HCT116 (cell line): ENCODE measurements around the gene PLEKHA8. TPM values are rescaled to one million over a fixed set of nuclear protein-coding genes. Genes with fewer than 3 reads are reported as not detected.

Experiments
- ATAC-seq: fragments of 200-7000 bp; cut with Tn5 transposase; 2 replicates; pipeline ENCODE4 v1.9.1; 2020; ENCODE audit warnings: mild to moderate bottlenecking, moderate library complexity
- BruUV-seq: library from RNA; stranded (reverse); fragments of 400-500 nt; replicated peaks from 2 replicates; lab custom pipeline; 2021; lab: Mats Ljungman, UMichigan
- CTCF ChIA-PET: fragments of 300-600 bp; sonication (Branson Sonifier 250); formaldehyde crosslinking; loops from one replicate; lab custom pipeline; 2021; ENCODE audit warnings: antibody characterized with exemption; lab: Charles Lee
- POLR2A ChIA-PET: fragments of 300-600, 350-600 bp; sonication (Branson Sonifier 250); formaldehyde crosslinking; loops from one replicate; lab custom pipeline; 2021; ENCODE audit warnings: antibody characterized with exemption; lab: Charles Lee
- RAD21 ChIA-PET, 2 experiments: fragments of 300-600 bp; sonication (Branson Sonifier 250); formaldehyde crosslinking; loops; one replicate each; lab custom pipeline; 2023; ENCODE audit warnings: low total read pairs in 2 of 2; ENCODE audit not compliant: uncharacterized antibody in 2 of 2, unreplicated experiment in 2 of 2, low non-redundant PET in 1 of 2; lab: Charles Lee
- DNase-seq: peaks from one replicate; pipeline ENCODE4 v3.0.0-alpha.2; 2010; ENCODE audit warnings: low read depth, low spot score
- H2AFZ ChIP-seq: fragments of 200-600 bp; shearing (Covaris generic), sonication (generic); 2 replicates; pipeline ENCODE4 v1.6.1; 2017; ENCODE audit warnings: low read depth, mixed run types, mixed read lengths, antibody characterized with exemption, low read length; ENCODE audit not compliant: poor library complexity, severe bottlenecking
- H3K27ac ChIP-seq: 2 replicates; pipeline ENCODE4 v1.5.1; 2012; ENCODE audit warnings: low read depth, low read length
- H3K27me3 ChIP-seq: fragments of 200-600 bp; sonication (generic); 2 replicates; pipeline ENCODE4 v1.6.1; 2016; ENCODE audit warnings: mixed run types, low read length, mixed read lengths; ENCODE audit not compliant: insufficient read depth
- H3K36me3 ChIP-seq, 2 experiments: fragments of 200-500 bp in 1 of 2; fragments of 200-600 bp in 1 of 2; sonication (Bioruptor generic) in 1 of 2; sonication (generic) in 1 of 2; 2 replicates each; pipeline versions ENCODE4 v1.5.1 to v1.6.1; 2014 to 2016; ENCODE audit warnings: low read length in 2 of 2, inconsistent platforms in 1 of 2, mixed read lengths in 1 of 2, mixed run types in 1 of 2; ENCODE audit not compliant: insufficient read depth in 2 of 2, control insufficient read depth in 1 of 2
- H3K4me1 ChIP-seq, 2 experiments: fragments of 200-600 bp in 1 of 2; sonication (generic) in 1 of 2; 2 replicates each; pipeline versions ENCODE4 v1.5.1 to v1.6.1; 2012 to 2017; ENCODE audit warnings: low read length in 2 of 2, inconsistent platforms in 1 of 2, mild to moderate bottlenecking in 1 of 2, mixed read lengths in 1 of 2, mixed run types in 1 of 2, moderate library complexity in 1 of 2; ENCODE audit not compliant: insufficient read depth in 2 of 2, control insufficient read depth in 1 of 2
- H3K4me2 ChIP-seq: fragments of 200-600 bp; sonication (generic); 2 replicates; pipeline ENCODE4 v1.6.1; 2017; ENCODE audit warnings: mixed run types, low read length, mixed read lengths
- H3K4me3 ChIP-seq, 2 experiments: fragments of 200-600 bp in 1 of 2; sonication (generic) in 1 of 2; replicated peaks in 1 of 2; 2 replicates each; pipeline ENCODE4 v1.5.1; 2011 to 2016; ENCODE audit warnings: low read length in 2 of 2, control low read depth in 1 of 2, low read depth in 1 of 2, mild to moderate bottlenecking in 1 of 2, mixed read lengths in 1 of 2, mixed run types in 1 of 2
- H3K79me2 ChIP-seq: fragments of 200-600 bp; sonication (generic); 2 replicates; pipeline ENCODE4 v1.6.1; 2017; ENCODE audit warnings: mild to moderate bottlenecking, mixed run types, low read length, moderate library complexity, mixed read lengths; ENCODE audit not compliant: insufficient read depth
- H3K9ac ChIP-seq: fragments of 200-600 bp; sonication (generic); 2 replicates; pipeline ENCODE4 v1.6.1; 2016; ENCODE audit warnings: low read length, mixed read lengths
- H3K9me2 ChIP-seq: fragments of 200-600 bp; sonication (generic), shearing (Covaris generic); 2 replicates; pipeline ENCODE4 v1.6.1; 2017; ENCODE audit warnings: mixed run types, mild to moderate bottlenecking, moderate library complexity; ENCODE audit not compliant: insufficient read depth
- H3K9me3 ChIP-seq, 2 experiments: fragments of 200-500 bp in 1 of 2; fragments of 200-600 bp in 1 of 2; sonication (Bioruptor generic) in 1 of 2; sonication (generic) in 1 of 2; 2 replicates each; pipeline ENCODE4 v1.6.1; 2014 to 2017; ENCODE audit warnings: low read length in 2 of 2, mixed read lengths in 2 of 2, inconsistent platforms in 1 of 2, low read depth in 1 of 2, mild to moderate bottlenecking in 1 of 2, mixed run types in 1 of 2, moderate library complexity in 1 of 2; ENCODE audit not compliant: control insufficient read depth in 1 of 2, insufficient read depth in 1 of 2
- H4K20me1 ChIP-seq: fragments of 200-600 bp; sonication (generic), shearing (Covaris generic); 2 replicates; pipeline ENCODE4 v1.6.1; 2017; ENCODE audit warnings: mixed run types, mild to moderate bottlenecking, moderate library complexity; ENCODE audit not compliant: insufficient read depth
- CEBPB ChIP-seq: IDR thresholded peaks from 2 replicates; pipeline ENCODE4 v1.6.1; 2012; ENCODE audit warnings: low read depth
- EGR1 ChIP-seq: IDR thresholded peaks from 2 replicates; pipeline ENCODE4 v1.6.1; 2012; ENCODE audit warnings: low read depth
- EZH2 ChIP-seq: fragments of 200-600 bp; sonication (generic); IDR thresholded peaks from 2 replicates; pipeline ENCODE4 v1.6.1; 2017; ENCODE audit warnings: antibody characterized with exemption, mixed run types
- EZH2phosphoT487 ChIP-seq: fragments of 200-600 bp; IDR thresholded peaks from 2 replicates; pipeline ENCODE4 v1.6.1; 2018; ENCODE audit warnings: antibody characterized with exemption, borderline replicate concordance
- FOSL1 ChIP-seq: IDR thresholded peaks from 2 replicates; pipeline ENCODE4 v1.6.1; 2012; ENCODE audit warnings: low read depth
- JUND ChIP-seq: IDR thresholded peaks from 2 replicates; pipeline ENCODE4 v1.6.1; 2012
- POLR2A ChIP-seq: IDR thresholded peaks from 2 replicates; pipeline ENCODE4 v1.7.0; 2011; ENCODE audit warnings: borderline replicate concordance; ENCODE audit not compliant: insufficient read depth, insufficient read length; ENCODE audit errors: extremely low read depth
- POLR2AphosphoS5 ChIP-seq: IDR thresholded peaks from 2 replicates; pipeline ENCODE4 v1.6.1; 2011; ENCODE audit warnings: mild to moderate bottlenecking, low read depth, low read length, moderate library complexity
- RAD21 ChIP-seq: IDR thresholded peaks from 2 replicates; pipeline ENCODE4 v1.6.1; 2012; ENCODE audit warnings: low read depth, mild to moderate bottlenecking
- SIN3A ChIP-seq: IDR thresholded peaks from 2 replicates; pipeline ENCODE4 v1.6.1; 2012; ENCODE audit warnings: low read depth
- SP1 ChIP-seq: IDR thresholded peaks from 2 replicates; pipeline ENCODE4 v1.6.1; 2012; ENCODE audit warnings: low read depth
- SRF ChIP-seq: IDR thresholded peaks from 2 replicates; pipeline ENCODE4 v1.6.1; 2012; ENCODE audit warnings: low read depth
- TCF7L2 ChIP-seq: IDR thresholded peaks from 2 replicates; pipeline ENCODE4 v1.7.0; 2011; ENCODE audit warnings: borderline replicate concordance, inconsistent platforms; ENCODE audit not compliant: insufficient read depth, insufficient read length; ENCODE audit errors: extremely low read depth
- YY1 ChIP-seq: IDR thresholded peaks from 2 replicates; pipeline ENCODE4 v1.6.1; 2011; ENCODE audit warnings: low read length, low read depth, moderate library complexity, mild to moderate bottlenecking; ENCODE audit not compliant: insufficient replicate concordance; ENCODE audit errors: extremely low read depth
- ZFX ChIP-seq: fragments of 450-650 bp; IDR thresholded peaks from 2 replicates; pipeline ENCODE4 v1.6.1; 2017
- ZNF274 ChIP-seq: fragments of 200-500 bp; sonication (Bioruptor generic); IDR thresholded peaks from 2 replicates; pipeline ENCODE4 v1.6.1; 2014; ENCODE audit warnings: mild to moderate bottlenecking, low read depth, low read length, inconsistent platforms
- intact Hi-C: fragments of 100-400 bp; cut with micrococcal nuclease; formaldehyde crosslinking; loops from 2 replicates; pipeline ENCODE4 v1.10.0; 2022
- total RNA-seq: library from RNA; stranded (reverse); gene quantifications from one replicate; pipeline ENCODE4 v1.2.1, GENCODE V29; 2021; ENCODE audit not compliant: unreplicated experiment
- TF ChIP-seq, protein P1 (sequence below): IDR thresholded peaks from 2 replicates; pipeline ENCODE4 v1.6.1; 2012
- TF ChIP-seq, protein P2 (sequence below), 3 experiments: fragments of 200-600 bp in 1 of 3; sonication (generic) in 1 of 3; IDR thresholded peaks in 2 of 3; conservative IDR thresholded peaks in 1 of 3; 2 replicates each; pipeline ENCODE4 v1.5.1; 2012 to 2017; ENCODE audit warnings: low read depth in 2 of 3, low read length in 2 of 3, antibody characterized with exemption in 1 of 3, borderline replicate concordance in 1 of 3, control low read depth in 1 of 3, mild to moderate bottlenecking in 1 of 3, mixed read lengths in 1 of 3, mixed run types in 1 of 3, moderate library complexity in 1 of 3; ENCODE audit not compliant: insufficient read depth in 1 of 3
- TF ChIP-seq, protein P3 (sequence below): IDR thresholded peaks from 2 replicates; pipeline ENCODE4 v1.6.1; 2011; ENCODE audit warnings: mild to moderate bottlenecking, low read length, moderate library complexity; ENCODE audit not compliant: insufficient replicate concordance; ENCODE audit errors: extremely low read depth
- TF ChIP-seq, protein P4 (sequence below): IDR thresholded peaks from 2 replicates; pipeline ENCODE4 v1.6.1; 2012; ENCODE audit warnings: low read depth

The PLEKHA8 gene
- total RNA-seq, 1 experiment from 2014 or later = 13.6 TPM

DNA sequence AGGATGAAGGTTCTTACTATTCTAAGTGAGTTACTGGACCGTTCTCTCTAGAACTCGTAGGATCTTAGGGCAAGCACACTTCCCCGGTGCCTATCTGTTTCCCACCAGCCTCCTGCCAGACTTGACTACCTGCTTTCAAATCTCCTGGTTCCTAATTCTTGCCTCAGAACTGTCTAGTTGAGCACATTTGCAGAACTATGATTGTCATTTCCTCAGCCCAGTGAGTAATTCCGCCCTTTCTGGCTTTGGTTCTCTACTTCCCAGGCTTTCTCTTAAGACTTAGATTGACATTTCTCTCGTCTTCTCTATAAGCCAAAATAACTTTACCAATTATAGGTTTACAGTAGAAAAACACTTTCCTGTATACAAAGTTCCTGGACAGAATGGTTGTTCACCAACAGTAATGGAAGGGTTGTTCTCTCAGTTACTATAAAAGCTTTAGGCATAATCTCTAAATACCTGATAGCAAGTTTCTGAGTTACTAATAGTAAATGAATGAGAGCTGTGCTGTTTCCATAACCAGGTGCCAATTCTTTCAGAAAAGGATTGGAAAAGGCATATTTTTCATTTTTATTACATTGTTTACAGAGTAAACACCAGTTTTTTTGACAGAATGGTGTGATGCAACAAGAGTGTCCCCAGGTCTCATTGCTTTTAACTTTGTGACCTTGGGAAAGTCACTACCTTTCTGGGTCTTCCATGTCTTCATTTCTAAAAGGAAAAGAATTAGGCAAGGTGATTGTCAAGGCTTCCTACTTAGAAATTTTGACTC lies 41.1 kb downstream of the PLEKHA8 start:
- Histone ChIP-seq H3K9me3 (no peaks in the 10 kb centered on the region), H3K9me2 (no peaks in the 10 kb centered on the region), H3K9ac (no peak overlapping the region), H2AFZ (no peak overlapping the region), H3K4me1 (no peaks in the 10 kb centered on the region), H3K4me3 (no peak overlapping the region)
- POLR2A ChIA-PET = no interaction called here
- no peak for TF ChIP-seq FOSL1
- TF ChIP-seq JUND = no peak
- TF ChIP-seq TCF7L2 = no peak
- no peak for TF ChIP-seq POLR2A
- no peak for TF ChIP-seq EZH2phosphoT487
- no peak for TF ChIP-seq RAD21
- TF ChIP-seq, protein P1, sequence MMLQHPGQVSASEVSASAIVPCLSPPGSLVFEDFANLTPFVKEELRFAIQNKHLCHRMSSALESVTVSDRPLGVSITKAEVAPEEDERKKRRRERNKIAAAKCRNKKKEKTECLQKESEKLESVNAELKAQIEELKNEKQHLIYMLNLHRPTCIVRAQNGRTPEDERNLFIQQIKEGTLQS = no peak
- no peak for TF ChIP-seq EZH2
- TF ChIP-seq POLR2AphosphoS5 = no peak
- TF ChIP-seq, protein P2, sequence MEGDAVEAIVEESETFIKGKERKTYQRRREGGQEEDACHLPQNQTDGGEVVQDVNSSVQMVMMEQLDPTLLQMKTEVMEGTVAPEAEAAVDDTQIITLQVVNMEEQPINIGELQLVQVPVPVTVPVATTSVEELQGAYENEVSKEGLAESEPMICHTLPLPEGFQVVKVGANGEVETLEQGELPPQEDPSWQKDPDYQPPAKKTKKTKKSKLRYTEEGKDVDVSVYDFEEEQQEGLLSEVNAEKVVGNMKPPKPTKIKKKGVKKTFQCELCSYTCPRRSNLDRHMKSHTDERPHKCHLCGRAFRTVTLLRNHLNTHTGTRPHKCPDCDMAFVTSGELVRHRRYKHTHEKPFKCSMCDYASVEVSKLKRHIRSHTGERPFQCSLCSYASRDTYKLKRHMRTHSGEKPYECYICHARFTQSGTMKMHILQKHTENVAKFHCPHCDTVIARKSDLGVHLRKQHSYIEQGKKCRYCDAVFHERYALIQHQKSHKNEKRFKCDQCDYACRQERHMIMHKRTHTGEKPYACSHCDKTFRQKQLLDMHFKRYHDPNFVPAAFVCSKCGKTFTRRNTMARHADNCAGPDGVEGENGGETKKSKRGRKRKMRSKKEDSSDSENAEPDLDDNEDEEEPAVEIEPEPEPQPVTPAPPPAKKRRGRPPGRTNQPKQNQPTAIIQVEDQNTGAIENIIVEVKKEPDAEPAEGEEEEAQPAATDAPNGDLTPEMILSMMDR (IDR thresholded peaks at IDR 0.05 in 2 of 3, conservative IDR thresholded peaks at IDR 0.05 in 1 of 3; ENCODE audit: borderline replicate concordance in 1 of 3, insufficient read depth in 1 of 3, low read depth in 2 of 3, low read length in 2 of 3) = no peak
- no peak for TF ChIP-seq ZNF274
- no peak for TF ChIP-seq SP1
- TF ChIP-seq CEBPB = no peak
- TF ChIP-seq, protein P3, sequence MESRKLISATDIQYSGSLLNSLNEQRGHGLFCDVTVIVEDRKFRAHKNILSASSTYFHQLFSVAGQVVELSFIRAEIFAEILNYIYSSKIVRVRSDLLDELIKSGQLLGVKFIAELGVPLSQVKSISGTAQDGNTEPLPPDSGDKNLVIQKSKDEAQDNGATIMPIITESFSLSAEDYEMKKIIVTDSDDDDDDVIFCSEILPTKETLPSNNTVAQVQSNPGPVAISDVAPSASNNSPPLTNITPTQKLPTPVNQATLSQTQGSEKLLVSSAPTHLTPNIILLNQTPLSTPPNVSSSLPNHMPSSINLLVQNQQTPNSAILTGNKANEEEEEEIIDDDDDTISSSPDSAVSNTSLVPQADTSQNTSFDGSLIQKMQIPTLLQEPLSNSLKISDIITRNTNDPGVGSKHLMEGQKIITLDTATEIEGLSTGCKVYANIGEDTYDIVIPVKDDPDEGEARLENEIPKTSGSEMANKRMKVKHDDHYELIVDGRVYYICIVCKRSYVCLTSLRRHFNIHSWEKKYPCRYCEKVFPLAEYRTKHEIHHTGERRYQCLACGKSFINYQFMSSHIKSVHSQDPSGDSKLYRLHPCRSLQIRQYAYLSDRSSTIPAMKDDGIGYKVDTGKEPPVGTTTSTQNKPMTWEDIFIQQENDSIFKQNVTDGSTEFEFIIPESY = no peak
- TF ChIP-seq EGR1 = no peak
- no peak for TF ChIP-seq ZFX
- TF ChIP-seq, protein P4, sequence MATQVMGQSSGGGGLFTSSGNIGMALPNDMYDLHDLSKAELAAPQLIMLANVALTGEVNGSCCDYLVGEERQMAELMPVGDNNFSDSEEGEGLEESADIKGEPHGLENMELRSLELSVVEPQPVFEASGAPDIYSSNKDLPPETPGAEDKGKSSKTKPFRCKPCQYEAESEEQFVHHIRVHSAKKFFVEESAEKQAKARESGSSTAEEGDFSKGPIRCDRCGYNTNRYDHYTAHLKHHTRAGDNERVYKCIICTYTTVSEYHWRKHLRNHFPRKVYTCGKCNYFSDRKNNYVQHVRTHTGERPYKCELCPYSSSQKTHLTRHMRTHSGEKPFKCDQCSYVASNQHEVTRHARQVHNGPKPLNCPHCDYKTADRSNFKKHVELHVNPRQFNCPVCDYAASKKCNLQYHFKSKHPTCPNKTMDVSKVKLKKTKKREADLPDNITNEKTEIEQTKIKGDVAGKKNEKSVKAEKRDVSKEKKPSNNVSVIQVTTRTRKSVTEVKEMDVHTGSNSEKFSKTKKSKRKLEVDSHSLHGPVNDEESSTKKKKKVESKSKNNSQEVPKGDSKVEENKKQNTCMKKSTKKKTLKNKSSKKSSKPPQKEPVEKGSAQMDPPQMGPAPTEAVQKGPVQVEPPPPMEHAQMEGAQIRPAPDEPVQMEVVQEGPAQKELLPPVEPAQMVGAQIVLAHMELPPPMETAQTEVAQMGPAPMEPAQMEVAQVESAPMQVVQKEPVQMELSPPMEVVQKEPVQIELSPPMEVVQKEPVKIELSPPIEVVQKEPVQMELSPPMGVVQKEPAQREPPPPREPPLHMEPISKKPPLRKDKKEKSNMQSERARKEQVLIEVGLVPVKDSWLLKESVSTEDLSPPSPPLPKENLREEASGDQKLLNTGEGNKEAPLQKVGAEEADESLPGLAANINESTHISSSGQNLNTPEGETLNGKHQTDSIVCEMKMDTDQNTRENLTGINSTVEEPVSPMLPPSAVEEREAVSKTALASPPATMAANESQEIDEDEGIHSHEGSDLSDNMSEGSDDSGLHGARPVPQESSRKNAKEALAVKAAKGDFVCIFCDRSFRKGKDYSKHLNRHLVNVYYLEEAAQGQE = no peak
- no peak for TF ChIP-seq SIN3A
- no peak for TF ChIP-seq YY1
- TF ChIP-seq SRF = no peak
- TF ChIP-seq, all 23 proteins: peak for 0
- Histone ChIP-seq H3K36me3 (no peaks in the 10 kb centered on the region), H3K27me3 (no peaks in the 10 kb centered on the region), H3K79me2 (no peaks in the 10 kb centered on the region), H3K4me2 (no peak overlapping the region), H3K27ac (no peak overlapping the region), H4K20me1 (no peaks in the 10 kb centered on the region)
- CTCF ChIA-PET = no interaction called here
- no peak for DNase-seq
- BruUV-seq = no TSS peak
- no peak for ATAC-seq
- intact Hi-C loops = loop anchor here (10.0 kb wide), 1 partner anchor 496 kb away; no protein-coding TSS in a partner anchor
- RAD21 ChIA-PET = no interaction called here
